Stimulated activated CD4-positive, alpha-beta T cell treated with anti-CD3 and anti-CD28 coated beads, Interleukin-15, amount 100 ng/mL, for 24 hours (primary cell): ENCODE data around the gene SLC34A3.
A peak's percentile ranks its signal among the peaks of the same experiment; 100 is the strongest.

Experiments
- DNase-seq: peaks from one replicate; pipeline ENCODE4 v3.0.0-alpha.2; 2020

Gene SLC34A3

DNA sequence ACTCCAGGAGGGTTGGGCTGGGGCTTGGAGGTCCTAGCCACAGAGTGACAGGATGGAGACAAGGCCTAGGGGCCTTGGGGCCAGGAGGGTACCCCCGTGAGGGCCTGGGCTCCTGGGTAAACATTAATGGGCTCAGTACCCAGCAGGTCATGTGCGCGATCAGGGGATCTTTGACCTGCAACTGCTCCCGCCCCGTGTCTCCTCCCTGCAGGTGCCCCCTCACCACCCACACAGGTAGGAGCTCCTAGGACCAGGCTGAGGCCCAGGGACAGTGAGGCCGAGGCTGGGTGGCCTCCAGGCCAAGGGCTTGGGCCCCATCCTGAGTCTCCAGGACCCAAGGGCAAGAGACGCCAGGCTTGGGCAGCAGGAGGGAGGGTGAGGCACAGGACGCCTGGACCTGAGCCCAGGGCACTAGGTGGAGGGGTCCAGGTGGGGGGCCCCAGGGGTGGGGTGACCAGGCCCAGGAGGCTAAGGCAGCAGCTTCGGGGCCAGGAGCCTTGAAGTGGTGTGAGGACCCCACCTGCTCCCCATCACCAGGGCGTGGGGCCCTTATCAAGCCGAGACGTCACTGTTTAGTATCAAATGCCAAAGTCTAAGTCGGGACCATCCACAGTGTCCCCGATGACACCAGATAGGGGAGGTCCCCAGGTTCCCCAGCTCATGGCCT, at the start of gene SLC34A3:
TSS of gene SLC34A3 (plus strand) at position 197 of the 667 bp plus-strand sequence. CDS start 802 bp downstream, outside the sequence.
- DNase-seq, result no peak

DNA sequence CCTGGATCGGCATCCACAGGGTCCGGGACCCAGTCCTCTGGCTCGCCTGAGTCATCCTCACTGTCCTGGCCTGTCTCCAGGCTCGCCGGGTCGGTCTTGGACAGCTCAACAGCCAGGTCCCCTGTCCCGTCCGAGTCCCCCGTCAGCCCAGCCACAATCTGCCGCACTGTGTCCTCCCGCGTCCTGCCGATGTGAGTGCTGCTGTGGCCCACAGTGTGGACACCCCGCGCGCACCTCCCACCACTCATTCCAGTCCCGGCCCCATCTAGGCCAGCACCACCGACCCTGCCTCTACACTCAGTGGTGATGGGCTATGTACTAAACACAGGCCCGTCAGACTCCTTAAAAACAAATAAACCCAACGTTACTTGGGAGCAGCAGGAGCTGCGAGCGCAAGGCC, 49.0 kb upstream of the SLC34A3 start:
- no peak for DNase-seq

DNA sequence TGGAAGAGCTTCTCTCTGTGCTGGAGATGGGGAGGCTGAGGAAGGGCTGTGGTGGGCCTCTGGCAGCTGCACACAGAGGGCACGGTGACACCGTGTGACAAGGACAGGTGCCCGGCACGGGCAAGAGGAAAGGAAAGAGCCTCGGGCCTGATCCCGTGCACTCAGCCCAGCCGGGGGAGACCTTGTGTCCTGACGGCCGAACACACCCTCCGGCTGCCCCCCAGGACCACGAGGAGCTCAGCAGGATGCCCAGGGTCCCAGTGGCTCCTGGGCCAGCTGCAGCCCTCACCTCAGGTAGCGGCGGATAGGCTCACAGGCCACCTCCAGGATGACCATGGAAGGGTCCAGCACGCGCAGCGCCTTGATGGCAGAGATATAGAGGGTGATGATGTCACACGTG, 47.9 kb upstream of the SLC34A3 start:
- DNase-seq, result no peak

DNA sequence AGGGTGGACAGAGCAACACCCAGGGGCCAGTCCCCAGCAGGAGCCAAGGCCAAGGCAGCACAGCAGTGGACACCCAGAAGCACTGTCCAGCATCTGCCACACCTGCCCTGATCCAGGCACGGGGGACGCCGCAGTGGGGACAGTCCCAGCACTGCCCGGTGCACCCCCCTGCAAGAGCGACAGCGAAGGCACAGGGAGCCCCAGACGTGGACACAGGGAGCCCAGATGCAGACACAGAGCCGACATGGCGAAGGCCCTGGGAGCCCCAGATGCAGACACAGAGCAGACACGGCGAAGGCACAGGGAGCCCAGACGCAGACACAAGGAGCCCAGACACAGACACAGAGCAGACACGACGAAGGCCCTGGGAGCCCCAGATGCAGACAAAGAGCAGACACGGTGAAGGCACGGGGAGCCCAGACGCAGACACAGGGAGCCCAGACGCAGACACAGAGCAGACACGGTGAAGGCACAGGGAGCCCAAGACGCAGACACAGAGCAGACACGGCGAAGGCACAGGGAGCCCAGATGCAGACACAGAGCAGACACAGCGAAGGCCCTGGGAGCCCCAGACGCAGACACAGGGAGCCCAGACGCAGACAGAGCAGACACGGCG, 46.6 kb upstream of the SLC34A3 start:
- DNase-seq, result no peak

DNA sequence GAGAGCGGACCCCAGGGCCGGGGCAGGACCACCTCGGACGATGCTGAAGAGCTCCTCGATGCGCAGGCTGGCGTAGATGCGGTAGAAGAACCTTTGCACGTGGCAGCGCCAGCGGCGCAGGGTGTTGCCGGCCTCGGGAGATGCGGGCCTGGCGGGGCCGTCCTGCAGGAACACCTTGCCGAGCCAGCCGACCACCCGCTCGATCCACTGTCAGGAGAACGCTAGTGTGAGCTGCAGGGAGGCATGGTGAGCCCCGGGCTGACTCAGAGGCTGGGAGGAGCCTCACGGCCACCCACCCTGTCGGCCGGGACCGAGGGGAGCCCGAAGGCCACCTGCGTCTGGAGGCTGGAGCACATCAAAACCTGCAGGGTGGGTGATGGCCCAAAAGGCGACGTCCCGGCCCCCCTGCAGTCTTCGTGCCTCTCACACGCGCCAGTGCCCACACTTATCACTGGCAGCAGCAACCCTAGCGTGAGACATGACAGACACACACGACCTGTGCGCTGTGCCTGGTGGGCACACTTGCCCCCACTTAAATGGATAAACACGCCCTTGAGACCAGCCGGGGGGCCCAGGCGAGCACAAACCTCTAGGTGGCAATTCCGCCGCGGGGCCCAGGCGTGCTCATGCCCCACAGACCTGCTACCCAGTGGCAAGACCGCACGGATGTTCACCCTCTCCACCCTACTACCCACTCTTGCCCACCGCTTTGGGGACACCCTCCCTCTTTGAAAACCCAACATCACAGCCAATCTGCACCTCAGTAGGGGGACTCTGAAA, 45.6 kb upstream of the SLC34A3 start:
- no peak for DNase-seq

DNA sequence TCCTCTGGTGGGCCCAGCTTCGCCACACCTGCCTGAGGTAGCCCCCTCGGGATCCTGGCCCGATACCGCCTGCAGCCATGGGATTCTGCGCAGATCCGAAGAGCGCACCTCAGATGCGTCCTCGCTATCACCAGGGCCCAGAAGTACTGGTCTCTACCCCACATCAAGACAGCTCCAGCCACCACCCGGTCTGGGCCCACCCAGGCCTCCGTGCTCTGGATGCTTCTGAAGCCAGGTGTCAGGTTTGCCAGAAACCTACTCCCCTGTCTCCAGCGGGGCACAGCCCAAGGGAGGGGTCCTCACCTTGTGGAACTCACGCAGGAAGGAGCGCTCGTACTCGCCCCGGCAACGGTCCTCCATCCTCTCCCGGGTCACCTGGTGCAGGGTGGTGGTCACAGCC, 44.8 kb upstream of the SLC34A3 start:
- no peak for DNase-seq

DNA sequence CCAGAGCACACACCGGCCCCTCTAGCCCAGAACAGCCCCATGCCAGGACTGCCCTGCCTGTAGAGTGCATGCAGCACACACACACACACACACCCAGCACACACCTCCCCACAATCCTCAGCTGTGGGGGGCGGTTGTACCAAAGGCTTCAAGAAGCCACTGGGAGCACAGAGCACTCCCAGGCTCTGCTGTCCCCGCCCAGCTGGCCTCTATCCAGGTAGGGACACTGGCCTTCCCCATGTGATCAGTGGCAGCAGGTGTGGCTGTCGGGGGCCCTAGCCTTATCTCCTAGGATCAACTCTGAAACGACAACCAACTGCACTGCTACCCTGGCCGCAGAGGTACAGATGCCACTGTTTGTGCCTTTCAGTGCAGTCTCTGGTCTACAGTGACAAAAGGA, 44.3 kb upstream of the SLC34A3 start:
- no peak for DNase-seq

DNA sequence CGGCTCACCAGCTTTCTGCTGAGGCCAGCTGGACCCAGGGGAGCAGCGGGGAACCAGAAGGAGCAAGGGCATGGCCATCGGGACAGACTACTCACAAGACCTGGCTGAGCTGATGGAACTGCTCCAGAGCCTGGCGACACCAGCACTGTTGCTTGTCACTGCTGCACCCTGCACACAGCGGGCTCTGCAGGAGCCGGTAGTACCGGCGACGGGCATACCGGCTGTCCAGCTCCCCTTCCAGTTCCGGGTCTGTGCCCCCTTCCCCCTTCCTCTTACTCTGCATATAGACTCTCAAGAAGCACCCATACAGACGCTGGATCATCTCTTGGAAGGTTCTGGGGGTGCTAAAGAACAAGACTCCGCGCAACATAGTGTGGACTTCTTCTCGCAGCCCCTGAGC, 43.3 kb upstream of the SLC34A3 start:
- DNase-seq, result no peak

DNA sequence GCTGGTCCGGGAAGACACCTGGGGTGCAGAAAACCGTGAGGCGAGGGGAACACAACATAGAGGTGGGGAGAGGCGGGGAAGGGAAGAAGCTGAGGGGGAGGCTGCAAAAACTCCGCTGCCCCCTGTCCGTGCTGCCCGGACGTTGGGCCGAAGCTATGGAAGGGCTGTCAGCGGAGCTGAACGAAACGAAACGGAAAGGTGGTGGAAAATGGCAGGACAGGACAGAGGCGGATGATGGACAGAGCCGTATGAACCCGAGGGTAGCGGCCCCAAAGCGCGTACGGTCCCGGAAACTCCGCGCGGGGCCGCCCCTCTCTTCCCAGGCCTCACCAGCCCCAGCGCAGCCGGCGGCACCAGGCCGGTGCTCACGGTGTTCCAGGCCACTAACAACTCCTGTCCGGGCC, 42.6 kb upstream of the SLC34A3 start:
- no peak for DNase-seq

DNA sequence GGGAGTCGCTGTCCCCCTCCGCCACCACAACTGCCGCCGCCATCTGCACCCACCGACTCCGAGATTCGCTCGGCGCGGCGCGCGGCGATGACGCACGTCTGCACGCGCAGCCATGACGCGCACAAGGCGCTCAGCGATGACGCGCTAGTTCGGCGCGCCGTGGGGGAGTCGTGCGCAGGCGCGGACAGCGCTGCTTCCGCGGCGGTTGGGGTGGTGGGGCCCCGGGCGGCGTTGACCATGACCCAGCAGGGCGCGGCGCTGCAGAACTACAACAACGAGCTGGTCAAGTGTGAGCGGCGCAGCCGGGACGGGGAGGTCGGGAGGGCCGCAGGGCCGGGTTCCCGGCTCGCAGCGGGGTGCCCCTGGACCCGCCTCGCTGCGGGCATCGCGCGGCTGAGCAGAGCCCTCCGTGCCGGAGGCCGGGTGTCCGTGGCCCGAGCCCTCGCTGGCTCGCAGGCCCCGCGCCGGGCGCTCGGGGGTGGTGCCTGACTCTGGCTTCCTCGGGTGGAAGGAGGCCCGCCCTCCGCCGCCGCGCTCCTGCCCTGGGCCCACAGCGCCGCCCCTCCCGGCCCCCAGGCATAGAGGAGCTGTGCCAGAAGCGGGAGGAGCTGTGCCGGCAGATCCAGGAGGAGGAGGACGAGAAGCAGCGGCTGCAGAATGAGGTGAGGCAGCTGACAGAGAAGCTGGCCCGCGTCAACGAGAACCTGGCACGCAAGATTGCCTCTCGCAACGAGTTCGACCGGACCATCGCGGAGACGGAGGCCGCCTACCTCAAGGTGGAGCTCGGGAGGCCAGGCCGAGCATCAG, 42.0 kb upstream of the SLC34A3 start, which contains the start of the genes ANAPC2 and SSNA1:
TSS of gene ANAPC2 (minus strand) at position 71 of the 807 bp plus-strand sequence. CDS start at position 43, 28 bp downstream.
TSS of gene SSNA1 (plus strand) at position 187 of the 807 bp plus-strand sequence. CDS start at position 238, 51 bp downstream.
- DNase-seq, result peak; percentile 94

DNA sequence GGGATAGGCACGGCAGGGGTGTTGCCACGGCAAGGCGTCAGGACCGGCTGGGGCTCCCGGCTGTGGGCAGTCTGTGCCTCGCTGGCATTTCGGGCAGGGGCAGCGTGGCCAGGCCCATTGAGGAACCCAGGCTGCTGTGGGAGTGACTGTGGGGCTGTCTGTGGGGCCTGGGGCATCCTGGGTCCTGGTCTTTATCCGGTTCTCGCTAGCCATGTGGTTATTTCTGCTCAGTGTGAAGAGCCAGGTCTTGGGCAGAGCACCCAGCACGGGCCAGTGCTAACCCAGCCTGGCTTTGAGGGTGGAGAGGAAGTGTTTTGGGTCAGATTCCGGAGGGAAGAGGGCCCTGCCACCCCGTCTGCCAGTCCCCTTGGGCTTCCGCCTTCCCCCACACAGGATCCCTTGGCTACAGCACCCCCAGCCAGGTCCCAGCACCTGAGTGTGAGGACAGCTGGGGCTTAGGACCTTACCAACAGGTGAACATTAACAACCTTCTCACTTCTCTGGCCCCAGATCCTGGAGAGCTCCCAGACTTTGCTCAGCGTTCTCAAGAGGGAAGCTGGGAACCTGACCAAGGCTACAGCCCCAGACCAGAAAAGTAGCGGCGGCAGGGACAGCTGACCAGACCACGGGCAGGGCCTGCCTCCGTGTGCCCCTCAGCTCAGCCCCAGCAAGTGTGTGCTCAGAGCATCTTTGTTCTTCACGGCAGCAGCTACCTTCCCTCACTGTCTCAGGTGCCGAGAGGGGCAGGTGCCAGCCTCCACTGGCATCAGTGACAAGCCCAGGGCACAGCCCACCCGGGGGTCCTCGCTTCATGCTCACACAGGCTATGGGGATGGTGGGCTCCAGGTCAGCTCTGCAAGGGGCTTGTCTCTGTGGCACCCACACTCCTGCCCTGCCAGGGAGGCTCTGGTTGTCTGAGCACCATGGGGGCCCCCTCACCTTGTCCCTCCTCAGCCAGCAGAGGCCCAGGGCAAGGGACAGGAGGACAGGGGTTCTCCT, 41.1 kb upstream of the SLC34A3 start:
- DNase-seq, result no peak

DNA sequence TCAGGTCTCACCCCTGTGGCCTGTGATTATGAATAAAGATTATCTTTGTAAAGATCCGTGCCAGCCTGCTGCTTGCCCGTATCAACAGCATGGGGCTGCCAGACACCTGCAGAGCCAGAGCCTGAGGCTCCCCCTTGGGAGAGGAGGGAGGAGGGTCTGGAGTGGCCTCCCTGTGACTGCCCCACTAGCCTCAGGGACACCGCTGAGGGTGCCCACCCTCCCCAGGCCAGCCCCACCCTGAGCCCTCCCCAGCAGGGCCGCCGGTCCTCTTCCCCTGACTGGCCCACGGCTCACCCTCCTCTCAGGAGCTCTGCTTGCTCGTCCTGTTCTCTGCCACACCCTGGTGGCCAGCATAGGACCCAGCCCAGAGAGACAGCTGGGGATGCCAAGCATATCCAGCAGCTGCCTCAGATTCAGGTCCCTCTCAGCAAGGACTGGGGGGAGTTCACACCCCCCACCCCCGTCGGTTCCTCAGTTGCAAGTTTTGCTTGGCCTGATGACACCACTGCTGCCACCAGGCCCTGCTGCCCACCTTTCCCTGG, 40.3 kb upstream of the SLC34A3 start:
- DNase-seq, result no peak

DNA sequence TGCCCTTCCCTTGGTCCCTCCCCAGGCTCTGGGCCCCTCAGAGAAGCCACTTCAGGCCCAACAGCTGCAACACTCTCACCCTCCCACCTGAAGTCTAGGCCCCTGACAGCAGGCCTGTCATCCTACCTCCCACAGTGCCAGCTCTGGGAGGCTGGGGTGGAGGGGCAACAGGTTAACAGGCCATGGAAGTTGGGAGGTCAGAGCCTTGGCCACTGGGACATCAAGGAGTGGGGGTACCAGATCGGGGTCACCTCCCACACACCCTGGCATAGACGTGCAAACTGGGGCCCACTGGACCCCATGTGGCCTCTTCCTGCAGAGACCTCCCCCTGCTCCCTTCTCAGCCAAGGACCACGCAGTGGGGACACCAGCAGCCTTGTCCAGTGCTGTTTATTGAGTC, 39.5 kb upstream of the SLC34A3 start:
- no peak for DNase-seq

DNA sequence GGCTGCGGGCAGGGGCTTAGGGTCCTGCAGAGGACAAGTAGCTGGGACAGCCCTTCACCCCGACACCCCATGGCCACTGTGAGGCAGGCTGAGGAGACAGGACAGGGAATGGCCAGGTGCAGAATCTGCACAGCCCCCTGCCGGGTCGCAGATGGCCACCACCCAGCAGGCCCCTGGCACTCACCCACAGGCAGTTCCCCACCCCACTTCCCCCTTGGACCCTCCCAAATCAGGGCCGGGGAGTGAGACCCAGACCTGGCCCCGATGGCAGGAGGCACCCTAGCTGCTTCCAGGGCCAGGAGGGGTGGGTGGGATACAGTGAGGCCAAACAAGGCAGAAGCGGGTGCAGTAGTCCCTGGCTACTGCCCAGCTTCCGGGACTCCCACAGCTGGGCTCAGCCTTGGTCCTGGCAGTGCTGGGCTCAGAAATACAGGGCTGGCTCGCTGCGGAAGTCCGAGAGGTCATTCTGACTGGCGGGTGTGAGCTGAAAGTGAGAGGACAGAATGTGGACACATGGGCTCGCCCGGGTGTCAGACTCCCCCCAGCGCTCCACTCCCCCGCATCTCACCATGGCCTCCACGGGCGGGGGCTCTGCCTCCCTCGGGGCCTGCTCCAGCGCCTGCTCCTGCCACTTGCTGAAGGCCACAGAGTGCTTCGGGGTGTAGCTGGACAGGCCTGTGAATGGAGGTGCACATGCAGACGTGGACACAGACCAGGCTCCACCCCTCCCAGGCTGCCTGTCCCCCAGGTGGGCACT, 38.8 kb upstream of the SLC34A3 start:
- no peak for DNase-seq

DNA sequence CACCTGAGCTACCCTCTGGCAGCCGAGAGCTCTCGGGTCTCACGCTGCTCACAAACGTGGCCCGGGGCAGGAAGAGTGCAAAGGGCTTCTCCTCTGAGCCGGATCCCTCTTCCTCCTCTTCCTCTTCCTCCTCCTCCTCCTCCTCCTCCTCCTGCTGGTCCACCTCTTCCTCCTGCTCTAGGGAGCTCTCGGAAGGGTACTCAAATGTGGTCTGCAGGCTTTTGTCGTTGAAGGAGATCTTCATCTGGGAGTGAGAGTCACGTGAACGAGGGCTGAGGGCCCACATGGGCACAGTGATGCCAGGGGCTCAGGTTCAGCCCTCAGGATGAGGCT, 38.3 kb upstream of the SLC34A3 start:
- no peak for DNase-seq

DNA sequence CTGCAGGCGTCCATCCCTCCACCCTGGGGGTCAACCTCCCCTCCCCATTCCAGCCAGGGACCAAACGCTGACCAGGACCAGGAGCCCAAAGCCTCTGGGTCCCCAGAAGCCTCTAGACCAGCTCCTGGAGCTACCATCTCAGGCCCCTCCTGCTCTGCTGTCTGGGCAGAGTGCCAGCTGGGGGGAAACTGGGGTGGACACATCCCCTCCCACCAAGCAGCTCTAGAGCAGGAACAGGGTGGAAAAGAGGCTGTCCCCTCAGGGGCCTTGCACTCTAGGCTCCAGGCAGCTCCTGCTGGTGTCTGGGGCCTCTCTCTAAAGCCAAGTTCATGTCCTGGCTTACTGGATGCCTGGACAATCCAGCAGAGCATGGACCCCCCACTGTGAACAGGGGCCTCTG, 37.8 kb upstream of the SLC34A3 start:
- DNase-seq, result no peak

DNA sequence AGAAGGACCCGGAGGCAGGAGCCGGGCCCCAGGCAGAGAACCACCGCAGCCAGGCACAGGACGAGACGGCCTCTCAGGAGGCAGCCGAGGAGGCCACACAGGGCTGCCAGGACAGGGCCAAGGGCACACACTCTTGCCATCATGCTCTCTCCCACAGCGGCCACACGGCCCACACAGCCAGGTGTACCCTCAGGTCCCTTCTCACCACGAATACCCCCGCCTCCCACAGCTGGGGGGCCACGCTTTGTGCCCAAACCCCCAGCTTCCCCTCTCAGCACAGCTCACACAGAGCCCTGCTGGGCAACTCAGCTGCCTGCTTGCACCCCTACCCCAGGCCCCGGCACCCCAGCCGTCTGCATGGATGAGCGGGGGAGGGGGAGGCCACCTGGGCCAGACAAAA, 36.9 kb upstream of the SLC34A3 start:
- no peak for DNase-seq

DNA sequence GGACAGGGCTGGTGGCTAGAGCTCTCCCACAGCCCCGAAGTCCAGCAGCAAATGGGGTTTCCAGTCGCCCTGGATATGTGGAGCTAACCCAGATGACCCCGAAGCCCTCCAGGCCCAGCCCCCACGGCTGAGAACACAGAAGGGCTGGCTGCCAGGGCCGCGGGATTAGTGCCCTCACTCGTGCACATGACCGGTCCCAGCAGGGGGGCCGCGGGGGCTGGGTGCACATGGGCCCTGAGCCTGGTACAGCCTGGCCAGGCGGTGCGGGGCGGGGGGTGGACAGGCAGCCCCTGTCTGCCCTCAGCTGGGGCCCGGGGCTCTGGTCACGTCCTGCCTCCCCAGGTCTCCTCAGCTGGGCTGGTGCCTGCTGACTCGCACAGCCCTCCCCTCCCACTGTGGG, 36.3 kb upstream of the SLC34A3 start:
- DNase-seq, result no peak

DNA sequence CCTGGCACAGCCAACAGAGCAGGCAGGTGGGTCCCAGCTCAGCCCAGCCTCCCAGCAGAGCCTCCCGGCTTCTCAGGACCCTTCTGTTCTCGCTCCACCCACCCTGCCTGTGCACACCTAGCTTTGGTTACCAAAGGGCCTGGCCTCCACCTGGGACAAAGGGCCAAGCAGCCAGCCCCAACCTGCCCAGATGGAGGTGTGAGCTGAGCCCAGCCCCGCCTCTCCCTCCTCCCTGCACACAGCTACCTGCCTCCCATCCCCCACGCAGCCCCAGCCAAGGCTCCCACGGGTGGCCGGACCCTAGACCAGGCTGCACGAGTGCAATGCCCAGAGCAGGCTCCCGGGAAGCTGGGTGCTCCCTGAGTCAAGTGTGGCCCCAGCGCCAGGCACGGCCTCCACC, 35.8 kb upstream of the SLC34A3 start:
- no peak for DNase-seq

DNA sequence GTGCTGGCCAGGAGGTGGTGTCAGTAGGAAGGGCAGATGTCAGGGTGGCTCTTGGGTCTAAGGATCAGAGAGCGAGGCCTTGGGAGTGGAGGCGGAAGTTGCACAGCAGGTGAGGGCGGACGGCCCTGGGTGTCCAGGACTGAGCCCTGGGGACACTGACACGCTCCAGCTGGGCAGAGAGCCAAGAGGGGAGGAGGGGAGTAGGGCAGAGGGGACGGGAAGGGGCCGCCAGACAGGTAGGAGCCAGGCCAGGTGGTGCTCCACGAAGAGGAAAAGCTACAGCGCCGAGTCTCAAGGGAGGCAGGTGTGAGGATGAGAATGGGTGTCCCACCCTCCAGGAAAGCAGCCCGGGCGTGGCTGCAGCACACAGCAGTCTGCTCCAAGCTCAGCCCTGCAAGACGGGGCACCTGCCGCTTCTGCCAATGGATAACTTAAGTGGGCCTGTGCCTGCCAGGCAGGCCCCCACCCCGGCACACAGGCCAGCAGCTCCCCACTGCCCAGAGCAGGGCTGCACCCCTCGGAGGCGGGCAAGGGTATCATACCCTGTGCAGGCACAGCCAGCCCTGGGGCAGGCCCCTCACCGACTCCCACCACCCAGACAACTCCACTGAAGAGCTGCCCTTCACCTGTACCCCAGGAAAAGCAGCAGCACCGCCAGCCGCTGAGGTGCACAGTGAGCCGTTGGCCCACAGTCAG, 35.0 kb upstream of the SLC34A3 start:
- no peak for DNase-seq
